HCT116 (cell line): ENCODE results near the gene FLRT1. TPM values are rescaled to one million over a fixed set of nuclear protein-coding genes. Genes with fewer than 3 reads are reported as not detected.

ENCODE experiments used
- ATAC-seq: fragments of 200-7000 bp; cut with Tn5 transposase; 2 replicates; pipeline ENCODE4 v1.9.1; 2020; ENCODE audit warnings: mild to moderate bottlenecking, moderate library complexity
- BruUV-seq: library from RNA; stranded (reverse); fragments of 400-500 nt; replicated peaks from 2 replicates; lab custom pipeline; 2021; lab: Mats Ljungman, UMichigan
- CTCF ChIA-PET: fragments of 300-600 bp; sonication (Branson Sonifier 250); formaldehyde crosslinking; loops from one replicate; lab custom pipeline; 2021; ENCODE audit warnings: antibody characterized with exemption; lab: Charles Lee
- POLR2A ChIA-PET: fragments of 300-600, 350-600 bp; sonication (Branson Sonifier 250); formaldehyde crosslinking; loops from one replicate; lab custom pipeline; 2021; ENCODE audit warnings: antibody characterized with exemption; lab: Charles Lee
- RAD21 ChIA-PET, 2 experiments: fragments of 300-600 bp; sonication (Branson Sonifier 250); formaldehyde crosslinking; loops; one replicate each; lab custom pipeline; 2023; ENCODE audit warnings: low total read pairs in 2 of 2; ENCODE audit not compliant: uncharacterized antibody in 2 of 2, unreplicated experiment in 2 of 2, low non-redundant PET in 1 of 2; lab: Charles Lee
- DNase-seq: peaks from one replicate; pipeline ENCODE4 v3.0.0-alpha.2; 2010; ENCODE audit warnings: low read depth, low spot score
- H2AFZ ChIP-seq: fragments of 200-600 bp; shearing (Covaris generic), sonication (generic); 2 replicates; pipeline ENCODE4 v1.6.1; 2017; ENCODE audit warnings: low read depth, mixed run types, mixed read lengths, antibody characterized with exemption, low read length; ENCODE audit not compliant: poor library complexity, severe bottlenecking
- H3K27ac ChIP-seq: 2 replicates; pipeline ENCODE4 v1.5.1; 2012; ENCODE audit warnings: low read depth, low read length
- H3K27me3 ChIP-seq: fragments of 200-600 bp; sonication (generic); 2 replicates; pipeline ENCODE4 v1.6.1; 2016; ENCODE audit warnings: mixed run types, low read length, mixed read lengths; ENCODE audit not compliant: insufficient read depth
- H3K36me3 ChIP-seq, 2 experiments: fragments of 200-500 bp in 1 of 2; fragments of 200-600 bp in 1 of 2; sonication (Bioruptor generic) in 1 of 2; sonication (generic) in 1 of 2; 2 replicates each; pipeline versions ENCODE4 v1.5.1 to v1.6.1; 2014 to 2016; ENCODE audit warnings: low read length in 2 of 2, inconsistent platforms in 1 of 2, mixed read lengths in 1 of 2, mixed run types in 1 of 2; ENCODE audit not compliant: insufficient read depth in 2 of 2, control insufficient read depth in 1 of 2
- H3K4me1 ChIP-seq, 2 experiments: fragments of 200-600 bp in 1 of 2; sonication (generic) in 1 of 2; 2 replicates each; pipeline versions ENCODE4 v1.5.1 to v1.6.1; 2012 to 2017; ENCODE audit warnings: low read length in 2 of 2, inconsistent platforms in 1 of 2, mild to moderate bottlenecking in 1 of 2, mixed read lengths in 1 of 2, mixed run types in 1 of 2, moderate library complexity in 1 of 2; ENCODE audit not compliant: insufficient read depth in 2 of 2, control insufficient read depth in 1 of 2
- H3K4me2 ChIP-seq: fragments of 200-600 bp; sonication (generic); 2 replicates; pipeline ENCODE4 v1.6.1; 2017; ENCODE audit warnings: mixed run types, low read length, mixed read lengths
- H3K4me3 ChIP-seq, 2 experiments: fragments of 200-600 bp in 1 of 2; sonication (generic) in 1 of 2; replicated peaks in 1 of 2; 2 replicates each; pipeline ENCODE4 v1.5.1; 2011 to 2016; ENCODE audit warnings: low read length in 2 of 2, control low read depth in 1 of 2, low read depth in 1 of 2, mild to moderate bottlenecking in 1 of 2, mixed read lengths in 1 of 2, mixed run types in 1 of 2
- H3K79me2 ChIP-seq: fragments of 200-600 bp; sonication (generic); 2 replicates; pipeline ENCODE4 v1.6.1; 2017; ENCODE audit warnings: mild to moderate bottlenecking, mixed run types, low read length, moderate library complexity, mixed read lengths; ENCODE audit not compliant: insufficient read depth
- H3K9ac ChIP-seq: fragments of 200-600 bp; sonication (generic); 2 replicates; pipeline ENCODE4 v1.6.1; 2016; ENCODE audit warnings: low read length, mixed read lengths
- H3K9me2 ChIP-seq: fragments of 200-600 bp; sonication (generic), shearing (Covaris generic); 2 replicates; pipeline ENCODE4 v1.6.1; 2017; ENCODE audit warnings: mixed run types, mild to moderate bottlenecking, moderate library complexity; ENCODE audit not compliant: insufficient read depth
- H3K9me3 ChIP-seq, 2 experiments: fragments of 200-500 bp in 1 of 2; fragments of 200-600 bp in 1 of 2; sonication (Bioruptor generic) in 1 of 2; sonication (generic) in 1 of 2; 2 replicates each; pipeline ENCODE4 v1.6.1; 2014 to 2017; ENCODE audit warnings: low read length in 2 of 2, mixed read lengths in 2 of 2, inconsistent platforms in 1 of 2, low read depth in 1 of 2, mild to moderate bottlenecking in 1 of 2, mixed run types in 1 of 2, moderate library complexity in 1 of 2; ENCODE audit not compliant: control insufficient read depth in 1 of 2, insufficient read depth in 1 of 2
- H4K20me1 ChIP-seq: fragments of 200-600 bp; sonication (generic), shearing (Covaris generic); 2 replicates; pipeline ENCODE4 v1.6.1; 2017; ENCODE audit warnings: mixed run types, mild to moderate bottlenecking, moderate library complexity; ENCODE audit not compliant: insufficient read depth
- EGR1 ChIP-seq: IDR thresholded peaks from 2 replicates; pipeline ENCODE4 v1.6.1; 2012; ENCODE audit warnings: low read depth
- ELF1 ChIP-seq: IDR thresholded peaks from 2 replicates; pipeline ENCODE4 v1.6.1; 2012; ENCODE audit warnings: low read depth, borderline replicate concordance
- EZH2 ChIP-seq: fragments of 200-600 bp; sonication (generic); IDR thresholded peaks from 2 replicates; pipeline ENCODE4 v1.6.1; 2017; ENCODE audit warnings: antibody characterized with exemption, mixed run types
- EZH2phosphoT487 ChIP-seq: fragments of 200-600 bp; IDR thresholded peaks from 2 replicates; pipeline ENCODE4 v1.6.1; 2018; ENCODE audit warnings: antibody characterized with exemption, borderline replicate concordance
- POLR2A ChIP-seq: IDR thresholded peaks from 2 replicates; pipeline ENCODE4 v1.7.0; 2011; ENCODE audit warnings: borderline replicate concordance; ENCODE audit not compliant: insufficient read depth, insufficient read length; ENCODE audit errors: extremely low read depth
- SIN3A ChIP-seq: IDR thresholded peaks from 2 replicates; pipeline ENCODE4 v1.6.1; 2012; ENCODE audit warnings: low read depth
- SRF ChIP-seq: IDR thresholded peaks from 2 replicates; pipeline ENCODE4 v1.6.1; 2012; ENCODE audit warnings: low read depth
- ZFX ChIP-seq: fragments of 450-650 bp; IDR thresholded peaks from 2 replicates; pipeline ENCODE4 v1.6.1; 2017
- ZNF274 ChIP-seq: fragments of 200-500 bp; sonication (Bioruptor generic); IDR thresholded peaks from 2 replicates; pipeline ENCODE4 v1.6.1; 2014; ENCODE audit warnings: mild to moderate bottlenecking, low read depth, low read length, inconsistent platforms
- intact Hi-C: fragments of 100-400 bp; cut with micrococcal nuclease; formaldehyde crosslinking; loops from 2 replicates; pipeline ENCODE4 v1.10.0; 2022
- total RNA-seq: library from RNA; stranded (reverse); gene quantifications from one replicate; pipeline ENCODE4 v1.2.1, GENCODE V29; 2021; ENCODE audit not compliant: unreplicated experiment
- TF ChIP-seq, protein P1 (sequence below): IDR thresholded peaks from 2 replicates; pipeline ENCODE4 v1.6.1; 2012; ENCODE audit warnings: low read depth
- TF ChIP-seq, protein P2 (sequence below): IDR thresholded peaks from 2 replicates; pipeline ENCODE4 v1.6.1; 2012
- TF ChIP-seq, protein P3 (sequence below), 3 experiments: fragments of 200-600 bp in 1 of 3; sonication (generic) in 1 of 3; IDR thresholded peaks in 2 of 3; conservative IDR thresholded peaks in 1 of 3; 2 replicates each; pipeline ENCODE4 v1.5.1; 2012 to 2017; ENCODE audit warnings: low read depth in 2 of 3, low read length in 2 of 3, antibody characterized with exemption in 1 of 3, borderline replicate concordance in 1 of 3, control low read depth in 1 of 3, mild to moderate bottlenecking in 1 of 3, mixed read lengths in 1 of 3, mixed run types in 1 of 3, moderate library complexity in 1 of 3; ENCODE audit not compliant: insufficient read depth in 1 of 3

FLRT1 gene
- total RNA-seq, 1 experiment from 2014 or later: 0.15 TPM

DNA sequence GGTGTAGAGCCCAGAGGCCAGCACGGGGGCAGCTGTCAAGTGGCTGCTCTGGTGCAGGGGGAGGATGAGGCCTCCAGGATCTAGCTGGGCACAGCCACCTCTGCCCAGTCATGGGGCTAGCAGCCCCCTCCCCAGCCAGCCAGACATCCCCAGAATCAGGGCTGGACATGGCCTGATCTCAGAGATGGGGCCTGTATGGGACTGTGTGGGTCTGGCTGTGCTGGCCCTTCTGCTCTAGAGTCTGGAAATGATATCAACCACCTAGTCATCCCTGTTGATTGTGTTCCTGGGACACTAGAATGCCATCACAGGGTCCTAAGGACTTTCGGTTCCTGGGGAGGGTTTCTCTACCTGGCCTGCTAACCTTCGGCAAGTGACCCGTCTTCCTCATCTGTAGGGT lies 2.8 kb downstream of the FLRT1 start:
- Histone ChIP-seq H3K4me1 (no peaks in the 10 kb centered on the region; a peak in 1 of 4 replicates), H3K27ac (no peak overlapping the region)
- RAD21 ChIA-PET: no interaction called here

DNA sequence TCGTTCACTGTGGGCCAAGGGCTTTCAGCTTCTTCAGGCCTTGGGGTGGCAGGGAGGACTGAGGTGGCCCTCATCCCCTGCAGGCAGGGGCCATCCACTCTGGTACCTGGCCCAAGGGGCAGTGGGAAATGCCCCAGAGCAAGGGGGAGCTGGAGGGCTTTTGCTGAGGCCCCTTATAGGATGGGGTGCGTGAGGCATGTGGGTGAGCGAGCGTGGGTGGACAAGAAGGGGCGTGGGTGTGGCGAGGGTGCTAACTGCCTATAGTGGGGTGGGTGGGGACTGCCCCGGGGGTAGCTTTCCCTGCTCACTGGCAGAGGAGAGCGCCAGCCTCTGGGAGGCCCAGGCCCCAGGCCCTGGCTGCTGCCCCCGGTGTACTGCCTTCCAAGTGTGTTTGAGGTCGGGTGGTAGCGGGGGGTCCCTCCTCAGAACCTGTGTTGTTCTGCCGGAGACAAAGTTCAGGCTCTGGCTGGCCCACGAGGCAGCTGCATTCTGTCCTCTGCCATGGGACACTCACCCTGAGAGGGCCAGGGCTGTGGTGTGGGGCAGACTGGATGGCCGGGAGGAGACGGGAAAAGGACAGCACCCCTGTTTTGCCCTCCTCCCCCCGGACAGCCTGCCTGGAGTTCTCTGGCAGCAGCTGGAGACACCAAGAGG lies 3.4 kb downstream of the FLRT1 start:
- ChIA-PET POLR2A (no interaction called here), RAD21 (no interaction called here), CTCF (no interaction called here)
- intact Hi-C loops: no loop called here
- no peak overlapping the region for H3K9ac ChIP-seq
- no peaks in the 10 kb centered on the region for H3K27me3 ChIP-seq
- H3K79me2 ChIP-seq: no peaks in the 10 kb centered on the region
- H3K4me3 ChIP-seq: no peak overlapping the region
- H3K36me3 ChIP-seq: no peaks in the 10 kb centered on the region
- no peaks in the 10 kb centered on the region for H4K20me1 ChIP-seq
- no peaks in the 10 kb centered on the region for H3K9me3 ChIP-seq
- no peak for DNase-seq
- H3K4me1 ChIP-seq: no peaks in the 10 kb centered on the region; a peak in 1 of 4 replicates
- no TSS peak for BruUV-seq
- no peak overlapping the region for H2AFZ ChIP-seq
- H3K4me2 ChIP-seq: no peak overlapping the region
- H3K27ac ChIP-seq: no peak overlapping the region
- H3K9me2 ChIP-seq: no peaks in the 10 kb centered on the region
- ATAC-seq: no peak
- no peak for TF ChIP-seq EZH2
- no peak for TF ChIP-seq SIN3A
- TF ChIP-seq, protein P1, sequence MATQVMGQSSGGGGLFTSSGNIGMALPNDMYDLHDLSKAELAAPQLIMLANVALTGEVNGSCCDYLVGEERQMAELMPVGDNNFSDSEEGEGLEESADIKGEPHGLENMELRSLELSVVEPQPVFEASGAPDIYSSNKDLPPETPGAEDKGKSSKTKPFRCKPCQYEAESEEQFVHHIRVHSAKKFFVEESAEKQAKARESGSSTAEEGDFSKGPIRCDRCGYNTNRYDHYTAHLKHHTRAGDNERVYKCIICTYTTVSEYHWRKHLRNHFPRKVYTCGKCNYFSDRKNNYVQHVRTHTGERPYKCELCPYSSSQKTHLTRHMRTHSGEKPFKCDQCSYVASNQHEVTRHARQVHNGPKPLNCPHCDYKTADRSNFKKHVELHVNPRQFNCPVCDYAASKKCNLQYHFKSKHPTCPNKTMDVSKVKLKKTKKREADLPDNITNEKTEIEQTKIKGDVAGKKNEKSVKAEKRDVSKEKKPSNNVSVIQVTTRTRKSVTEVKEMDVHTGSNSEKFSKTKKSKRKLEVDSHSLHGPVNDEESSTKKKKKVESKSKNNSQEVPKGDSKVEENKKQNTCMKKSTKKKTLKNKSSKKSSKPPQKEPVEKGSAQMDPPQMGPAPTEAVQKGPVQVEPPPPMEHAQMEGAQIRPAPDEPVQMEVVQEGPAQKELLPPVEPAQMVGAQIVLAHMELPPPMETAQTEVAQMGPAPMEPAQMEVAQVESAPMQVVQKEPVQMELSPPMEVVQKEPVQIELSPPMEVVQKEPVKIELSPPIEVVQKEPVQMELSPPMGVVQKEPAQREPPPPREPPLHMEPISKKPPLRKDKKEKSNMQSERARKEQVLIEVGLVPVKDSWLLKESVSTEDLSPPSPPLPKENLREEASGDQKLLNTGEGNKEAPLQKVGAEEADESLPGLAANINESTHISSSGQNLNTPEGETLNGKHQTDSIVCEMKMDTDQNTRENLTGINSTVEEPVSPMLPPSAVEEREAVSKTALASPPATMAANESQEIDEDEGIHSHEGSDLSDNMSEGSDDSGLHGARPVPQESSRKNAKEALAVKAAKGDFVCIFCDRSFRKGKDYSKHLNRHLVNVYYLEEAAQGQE: no peak
- TF ChIP-seq ELF1: no peak
- no peak for TF ChIP-seq EGR1
- TF ChIP-seq, protein P2, sequence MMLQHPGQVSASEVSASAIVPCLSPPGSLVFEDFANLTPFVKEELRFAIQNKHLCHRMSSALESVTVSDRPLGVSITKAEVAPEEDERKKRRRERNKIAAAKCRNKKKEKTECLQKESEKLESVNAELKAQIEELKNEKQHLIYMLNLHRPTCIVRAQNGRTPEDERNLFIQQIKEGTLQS: no peak
- no peak for TF ChIP-seq SRF
- no peak for TF ChIP-seq POLR2A
- TF ChIP-seq ZNF274: no peak
- no peak for TF ChIP-seq ZFX

More for the DNA sequence above, 2.8 kb downstream of the FLRT1 start:
- POLR2A ChIA-PET: no interaction called here
- no peaks in the 10 kb centered on the region for H3K36me3 ChIP-seq
- H3K4me3 ChIP-seq: no peak overlapping the region
- TF ChIP-seq, protein P3, sequence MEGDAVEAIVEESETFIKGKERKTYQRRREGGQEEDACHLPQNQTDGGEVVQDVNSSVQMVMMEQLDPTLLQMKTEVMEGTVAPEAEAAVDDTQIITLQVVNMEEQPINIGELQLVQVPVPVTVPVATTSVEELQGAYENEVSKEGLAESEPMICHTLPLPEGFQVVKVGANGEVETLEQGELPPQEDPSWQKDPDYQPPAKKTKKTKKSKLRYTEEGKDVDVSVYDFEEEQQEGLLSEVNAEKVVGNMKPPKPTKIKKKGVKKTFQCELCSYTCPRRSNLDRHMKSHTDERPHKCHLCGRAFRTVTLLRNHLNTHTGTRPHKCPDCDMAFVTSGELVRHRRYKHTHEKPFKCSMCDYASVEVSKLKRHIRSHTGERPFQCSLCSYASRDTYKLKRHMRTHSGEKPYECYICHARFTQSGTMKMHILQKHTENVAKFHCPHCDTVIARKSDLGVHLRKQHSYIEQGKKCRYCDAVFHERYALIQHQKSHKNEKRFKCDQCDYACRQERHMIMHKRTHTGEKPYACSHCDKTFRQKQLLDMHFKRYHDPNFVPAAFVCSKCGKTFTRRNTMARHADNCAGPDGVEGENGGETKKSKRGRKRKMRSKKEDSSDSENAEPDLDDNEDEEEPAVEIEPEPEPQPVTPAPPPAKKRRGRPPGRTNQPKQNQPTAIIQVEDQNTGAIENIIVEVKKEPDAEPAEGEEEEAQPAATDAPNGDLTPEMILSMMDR (IDR thresholded peaks at IDR 0.05 in 2 of 3, conservative IDR thresholded peaks at IDR 0.05 in 1 of 3; ENCODE audit: borderline replicate concordance in 1 of 3, insufficient read depth in 1 of 3, low read depth in 2 of 3, low read length in 2 of 3): no peak
- TF ChIP-seq EZH2phosphoT487: no peak
- CTCF ChIA-PET: no interaction called here
- H3K9me3 ChIP-seq: no peaks in the 10 kb centered on the region
- intact Hi-C loops: no loop called here
- no peak overlapping the region for H2AFZ ChIP-seq
- no peaks in the 10 kb centered on the region for H3K9me2 ChIP-seq
- no peaks in the 10 kb centered on the region for H3K27me3 ChIP-seq
- no peaks in the 10 kb centered on the region for H3K79me2 ChIP-seq
- no TSS peak for BruUV-seq
- no peak for DNase-seq
- H3K4me2 ChIP-seq: no peak overlapping the region
- no peak for ATAC-seq
- no peak overlapping the region for H3K9ac ChIP-seq
- no peaks in the 10 kb centered on the region for H4K20me1 ChIP-seq
